Endothelial cell of umbilical vein (primary cell): Measurements from ENCODE around the gene USP40. TPM values are rescaled to one million over a fixed set of nuclear protein-coding genes. Genes with fewer than 3 reads are reported as not detected.

Source experiments
- BruUV-seq: library from RNA; stranded (reverse); fragments of 400-500 nt; replicated peaks from 2 replicates; lab custom pipeline; 2021; lab: Mats Ljungman, UMichigan
- CTCF ChIA-PET: fragments of 300-600, 350-600 bp; sonication (Branson Sonifier 250); formaldehyde crosslinking; loops from one replicate; lab custom pipeline; 2021; ENCODE audit warnings: antibody characterized with exemption, inconsistent platforms; lab: Charles Lee
- POLR2A ChIA-PET: fragments of 300-600, 350-600 bp; sonication (Branson Sonifier 250); formaldehyde crosslinking; loops from one replicate; lab custom pipeline; 2021; ENCODE audit warnings: antibody characterized with exemption, inconsistent platforms; lab: Charles Lee
- DNase-seq: peaks from one replicate; pipeline ENCODE4 v3.0.0-alpha.2; 2011; ENCODE audit warnings: low read depth, low spot score
- FAIRE-seq: peaks from 2 replicates; lab custom pipeline; 2011; peaks lifted over from hg19 to GRCh38; lab: Jason Lieb, UNC
- H2AFZ ChIP-seq: 2 replicates; pipeline ENCODE4 v1.6.0; 2012; ENCODE audit warnings: low read depth, low read length, control low read depth, inconsistent platforms
- H3K27ac ChIP-seq: 2 replicates; pipeline ENCODE4 v1.5.1; 2011; ENCODE audit warnings: low read depth, mild to moderate bottlenecking, control low read depth, low read length, moderate library complexity; ENCODE audit not compliant: insufficient read depth
- H3K27me3 ChIP-seq, 2 experiments: 2 replicates each; pipeline versions ENCODE4 v1.6.0 to v1.6.1; 2011; ENCODE audit warnings: low read length in 2 of 2, mixed read lengths in 1 of 2; ENCODE audit not compliant: control insufficient read depth in 2 of 2, insufficient read depth in 2 of 2
- H3K36me3 ChIP-seq, 2 experiments: 2 replicates in 1 of 2; 3 replicates in 1 of 2; pipeline ENCODE4 v1.5.1; 2011; ENCODE audit warnings: low read length in 2 of 2, mild to moderate bottlenecking in 1 of 2, moderate library complexity in 1 of 2; ENCODE audit not compliant: control insufficient read depth in 2 of 2, insufficient read depth in 2 of 2; ENCODE audit errors: extremely low read depth in 1 of 2
- H3K4me1 ChIP-seq: 3 replicates; pipeline ENCODE4 v1.5.1; 2011; ENCODE audit warnings: mild to moderate bottlenecking, low read length; ENCODE audit not compliant: control insufficient read depth, insufficient read depth; ENCODE audit errors: extremely low read depth
- H3K4me2 ChIP-seq: 2 replicates; pipeline ENCODE4 v1.6.1; 2011; ENCODE audit warnings: low read length, control low read depth, mixed read lengths; ENCODE audit not compliant: insufficient read depth
- H3K4me3 ChIP-seq, 3 experiments: fragments of 200-600 bp in 1 of 3; sonication (generic), shearing (Covaris generic) in 1 of 3; replicated peaks in 1 of 3; 2 replicates each; pipeline ENCODE4 v1.5.1; 2011 to 2016; ENCODE audit warnings: control low read depth in 3 of 3, low read length in 3 of 3, mild to moderate bottlenecking in 2 of 3, inconsistent platforms in 1 of 3, low read depth in 1 of 3, moderate library complexity in 1 of 3; ENCODE audit not compliant: insufficient read depth in 1 of 3
- H3K79me2 ChIP-seq: 2 replicates; pipeline ENCODE4 v1.6.0; 2012; ENCODE audit warnings: low read length, inconsistent platforms; ENCODE audit not compliant: control insufficient read depth, insufficient read depth
- H3K9ac ChIP-seq: replicated peaks from 2 replicates; pipeline ENCODE3; 2011; ENCODE audit warnings: low read length, control low read depth; ENCODE audit not compliant: insufficient read depth; ENCODE audit errors: extremely low read depth
- H3K9me1 ChIP-seq: replicated peaks from 3 replicates; pipeline ENCODE4 v1.6.0; 2011; ENCODE audit warnings: mild to moderate bottlenecking, low read length; ENCODE audit not compliant: control insufficient read depth, insufficient read depth; ENCODE audit errors: extremely low read depth
- H3K9me3 ChIP-seq: replicated peaks from 2 replicates; pipeline ENCODE4 v1.5.1; 2012; ENCODE audit warnings: low read length, inconsistent platforms; ENCODE audit not compliant: control insufficient read depth, insufficient read depth
- H4K20me1 ChIP-seq: replicated peaks from 2 replicates; pipeline ENCODE3; 2011; ENCODE audit warnings: mild to moderate bottlenecking, low read length; ENCODE audit not compliant: control insufficient read depth, insufficient read depth; ENCODE audit errors: extremely low read depth
- EZH2 ChIP-seq: IDR thresholded peaks from 2 replicates; pipeline ENCODE4 v1.6.1; 2012; ENCODE audit warnings: borderline replicate concordance, low read depth, mild to moderate bottlenecking, moderate library complexity, low read length, inconsistent platforms; ENCODE audit not compliant: severe bottlenecking
- FOS ChIP-seq: IDR thresholded peaks from 2 replicates; pipeline ENCODE4 v1.6.1; 2011; ENCODE audit warnings: mild to moderate bottlenecking, low read length, moderate library complexity, borderline replicate concordance; ENCODE audit not compliant: insufficient read depth
- GATA2 ChIP-seq: IDR thresholded peaks from 2 replicates; pipeline ENCODE4 v1.7.0; 2011; ENCODE audit warnings: low read depth, mild to moderate bottlenecking, moderate library complexity, mixed read lengths, low read length; ENCODE audit not compliant: insufficient read length, insufficient read depth
- JUN ChIP-seq: IDR thresholded peaks from 2 replicates; pipeline ENCODE4 v1.6.1; 2011; ENCODE audit warnings: borderline replicate concordance, low read depth; ENCODE audit not compliant: insufficient read length, insufficient read depth
- MYC ChIP-seq: IDR thresholded peaks from one replicate; pipeline ENCODE4 v1.6.1; 2011; ENCODE audit warnings: mild to moderate bottlenecking, low read depth, low read length
- POLR2A ChIP-seq: IDR thresholded peaks from 2 replicates; pipeline ENCODE4 v1.6.1; 2012; ENCODE audit warnings: low read depth, mild to moderate bottlenecking, control low read depth, low read length
- POLR2AphosphoS5 ChIP-seq: IDR thresholded peaks from 2 replicates; pipeline ENCODE4 v1.6.1; 2012; ENCODE audit warnings: low read depth, mild to moderate bottlenecking, control low read depth, low read length, moderate library complexity; ENCODE audit not compliant: insufficient read depth
- dilution Hi-C: fragments of 300-500 bp; cut with MboI; formaldehyde crosslinking; loops from one replicate; pipeline ENCODE4 v1.15.0; 2019; ENCODE audit warnings: low sequenced_read_pairs; ENCODE audit not compliant: extremely low pct_ligation_motif_present
- intact Hi-C: fragments of 100-400 bp; cut with micrococcal nuclease; formaldehyde crosslinking; loops from one replicate; pipeline ENCODE4 v1.10.0; 2022
- polyA plus RNA-seq, 4 experiments: library from polyadenylated mRNA; depleted of rRNA in 3 of 4; stranded (reverse) in 3 of 4; unstranded in 1 of 4; fragments of >200 nt; gene quantifications; 2 replicates each; pipeline versions ENCODE4 v1.2.1 to v1.2.3, GENCODE V29; 2011 to 2012; ENCODE audit warnings: missing spikeins in 1 of 4
- total RNA-seq: library from RNA; stranded (reverse); gene quantifications from 2 replicates; pipeline ENCODE4 v1.2.3, GENCODE V29; 2021
- TF ChIP-seq, protein P1 (sequence below): IDR thresholded peaks from 2 replicates; pipeline ENCODE4 v1.6.1; 2011; ENCODE audit not compliant: insufficient read depth, insufficient read length
- TF ChIP-seq, protein P2 (sequence below), 2 donors: IDR thresholded peaks; 1 replicate in 1 of 2; 2 replicates in 1 of 2; pipeline ENCODE4 v1.5.1; 2011; ENCODE audit warnings: low read length in 2 of 2, mild to moderate bottlenecking in 2 of 2, moderate library complexity in 2 of 2, control low read depth in 1 of 2, inconsistent platforms in 1 of 2, low read depth in 1 of 2; ENCODE audit not compliant: insufficient read depth in 1 of 2; ENCODE audit errors: extremely low read depth in 1 of 2

USP40 gene
- total and polyA plus RNA-seq, 2 donors (not counting 3 experiments of a cell fraction or from before 2014, with no cell fraction given), result 32.2 to 32.5 TPM

DNA sequence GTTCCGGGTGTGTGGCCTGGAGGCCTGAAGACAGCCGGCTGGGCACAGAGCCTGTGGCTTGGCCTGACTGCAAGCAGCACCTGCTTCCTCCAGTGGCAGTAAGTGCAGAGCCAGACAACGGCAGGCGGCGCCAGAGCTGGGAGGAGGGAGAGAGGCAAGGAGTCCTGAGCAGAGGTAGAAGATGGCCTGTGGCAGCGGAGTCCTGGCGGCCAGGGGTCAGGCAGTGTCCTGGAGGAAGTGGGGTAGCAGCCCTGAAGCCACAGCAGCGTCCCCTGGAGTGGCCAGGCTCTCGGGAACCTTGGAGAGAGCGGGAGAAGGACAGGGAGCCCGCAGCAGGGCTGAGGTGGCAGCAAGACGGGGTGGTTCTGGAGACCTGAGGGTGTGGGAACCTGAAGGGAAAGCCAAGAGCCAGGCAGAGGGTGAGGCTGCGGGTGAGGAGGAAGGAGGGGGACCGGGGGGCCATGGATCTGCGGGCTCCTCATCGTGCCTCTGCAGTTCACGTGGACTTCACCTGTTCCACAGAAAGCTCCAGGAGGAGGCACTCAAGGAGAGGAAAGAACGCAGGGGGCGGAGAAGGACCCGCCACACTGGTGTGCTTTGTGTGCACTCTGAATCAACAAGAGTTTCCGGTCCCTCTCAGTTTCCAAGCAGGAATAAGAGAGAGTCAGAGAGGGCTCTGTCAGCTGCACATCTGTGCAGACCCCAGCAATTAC, 85.9 kb downstream of the USP40 start:
- DNase-seq (peak; percentile 13), FAIRE-seq (no peak)
- no peaks in the 10 kb centered on the region for H3K9me1 ChIP-seq
- no peaks in the 10 kb centered on the region for H4K20me1 ChIP-seq
- ChIA-PET POLR2A (no interaction called here), CTCF (interaction anchor here (1.0 to 1.4 kb wide), 3 partner anchors 32 to 231 kb away, joined by 3 to 8 read pairs (median 4); no protein-coding TSS in a partner anchor)
- intact Hi-C loops, result no loop called here
- no peak overlapping the region for H3K9ac ChIP-seq
- BruUV-seq, result no TSS peak
- dilution Hi-C loops, result no loop called here
- TF ChIP-seq, protein P1, sequence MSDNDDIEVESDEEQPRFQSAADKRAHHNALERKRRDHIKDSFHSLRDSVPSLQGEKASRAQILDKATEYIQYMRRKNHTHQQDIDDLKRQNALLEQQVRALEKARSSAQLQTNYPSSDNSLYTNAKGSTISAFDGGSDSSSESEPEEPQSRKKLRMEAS, result no peak
- TF ChIP-seq MYC (no peak), GATA2 (no peak), FOS (no peak), POLR2AphosphoS5 (no peak), JUN (no peak), POLR2A (no peak), EZH2 (no peak)
- TF ChIP-seq, protein P2, sequence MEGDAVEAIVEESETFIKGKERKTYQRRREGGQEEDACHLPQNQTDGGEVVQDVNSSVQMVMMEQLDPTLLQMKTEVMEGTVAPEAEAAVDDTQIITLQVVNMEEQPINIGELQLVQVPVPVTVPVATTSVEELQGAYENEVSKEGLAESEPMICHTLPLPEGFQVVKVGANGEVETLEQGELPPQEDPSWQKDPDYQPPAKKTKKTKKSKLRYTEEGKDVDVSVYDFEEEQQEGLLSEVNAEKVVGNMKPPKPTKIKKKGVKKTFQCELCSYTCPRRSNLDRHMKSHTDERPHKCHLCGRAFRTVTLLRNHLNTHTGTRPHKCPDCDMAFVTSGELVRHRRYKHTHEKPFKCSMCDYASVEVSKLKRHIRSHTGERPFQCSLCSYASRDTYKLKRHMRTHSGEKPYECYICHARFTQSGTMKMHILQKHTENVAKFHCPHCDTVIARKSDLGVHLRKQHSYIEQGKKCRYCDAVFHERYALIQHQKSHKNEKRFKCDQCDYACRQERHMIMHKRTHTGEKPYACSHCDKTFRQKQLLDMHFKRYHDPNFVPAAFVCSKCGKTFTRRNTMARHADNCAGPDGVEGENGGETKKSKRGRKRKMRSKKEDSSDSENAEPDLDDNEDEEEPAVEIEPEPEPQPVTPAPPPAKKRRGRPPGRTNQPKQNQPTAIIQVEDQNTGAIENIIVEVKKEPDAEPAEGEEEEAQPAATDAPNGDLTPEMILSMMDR (IDR thresholded peaks at IDR 0.05; ENCODE audit: extremely low read depth in 1 of 2, insufficient read depth in 1 of 2, low read depth in 1 of 2, low read length in 2 of 2), result no peak
- no peak overlapping the region for H2AFZ ChIP-seq
- H3K36me3 ChIP-seq, result peaks cover 0 to 6% of the 10 kb centered on the region in 2 experiments
- H3K27ac ChIP-seq, result no peak overlapping the region
- no peaks in the 10 kb centered on the region for H3K27me3 ChIP-seq
- H3K79me2 ChIP-seq, result no peaks in the 10 kb centered on the region
- H3K9me3 ChIP-seq, result no peaks in the 10 kb centered on the region
- no peak overlapping the region for H3K4me2 ChIP-seq
- H3K4me1 ChIP-seq, result peaks cover under 1% of the 10 kb centered on the region
- H3K4me3 ChIP-seq, result no peak overlapping the region
